ENCODE data around the gene STX4. TPM values are rescaled to one million over a fixed set of nuclear protein-coding genes. Genes with fewer than 3 reads are reported as not detected.
A peak's percentile ranks its signal among the peaks of the same experiment; 100 is the strongest.

Gene STX4
- total RNA-seq, 1 experiment from 2014 or later, result 65.2 TPM

GRCh38 chr16:31005350-31006085 is 27.8 kb upstream of the STX4 start:
- in situ Hi-C loops (cut with HindIII; ENCODE audit: low pct_unique_long_range_greater_than_20kb, low sequenced_read_pairs), result no loop called here

GRCh38 chr16:31006086-31006385 is 27.3 kb upstream of the STX4 start:
- BruUV-seq (replicated peaks), result no TSS peak
- POLR2A ChIA-PET, result no interaction called here

More at GRCh38 chr16:31005350-31006085, 27.8 kb upstream of the STX4 start:
- Histone ChIP-seq H3K27ac (ENCODE audit: low read length) (no peak overlapping the region), H3K36me3 (ENCODE audit: control insufficient read depth, insufficient read depth, low read length) (no peaks in the 10 kb centered on the region), H3K27me3 (ENCODE audit: control insufficient read depth, insufficient read depth, low read length) (no peaks in the 10 kb centered on the region), H3K4me3 (ENCODE audit: low read depth in 2 of 2, low read length in 2 of 2) (no peak overlapping the region), H3K4me1 (ENCODE audit: control insufficient read depth, insufficient read depth, low read length) (peaks cover 6% of the 10 kb centered on the region; the same call in 1 of the 2 replicates), H3K9me3 (ENCODE audit: control insufficient read depth, insufficient read depth, low read depth, low read length) (no peaks in the 10 kb centered on the region)
- no peak for DNase-seq (ENCODE audit: low read depth, low spot score)
- ATAC-seq, result 0 out of 2 replicates have a peak, but pooled peaks have one; percentile 2
- CTCF ChIA-PET, result no interaction called here
- TF ChIP-seq CTCF (IDR thresholded peaks at IDR 0.05), result no peak
- no peak for TF ChIP-seq SIN3A (IDR thresholded peaks at IDR 0.05; ENCODE audit: borderline replicate concordance, insufficient read depth, low read depth, low read length)
- no peak for TF ChIP-seq REST (IDR thresholded peaks at IDR 0.05; ENCODE audit: insufficient read depth in 1 of 2, low read depth in 2 of 2, low read length in 1 of 2)
- no peak for TF ChIP-seq POLR2AphosphoS5 (IDR thresholded peaks at IDR 0.05; ENCODE audit: low read depth, low read length)
- TF ChIP-seq TCF7L2 (IDR thresholded peaks at IDR 0.05; ENCODE audit: low read depth, low read length), result no peak
- BruUV-seq (replicated peaks), result no TSS peak
- intact Hi-C loops (cut with micrococcal nuclease; ENCODE audit: unreplicated experiment), result no loop called here
- POLR2A ChIA-PET, result no interaction called here

More at GRCh38 chr16:31006086-31006385, 27.3 kb upstream of the STX4 start:
- TF ChIP-seq SIN3A (IDR thresholded peaks at IDR 0.05; ENCODE audit: borderline replicate concordance, insufficient read depth, low read depth, low read length), result no peak
- no peak for TF ChIP-seq POLR2AphosphoS5 (IDR thresholded peaks at IDR 0.05; ENCODE audit: low read depth, low read length)
- TF ChIP-seq REST (IDR thresholded peaks at IDR 0.05; ENCODE audit: insufficient read depth in 1 of 2, low read depth in 2 of 2, low read length in 1 of 2), result no peak
- no peak for TF ChIP-seq CTCF (IDR thresholded peaks at IDR 0.05)
- no peak for TF ChIP-seq TCF7L2 (IDR thresholded peaks at IDR 0.05; ENCODE audit: low read depth, low read length)
- intact Hi-C loops (cut with micrococcal nuclease; ENCODE audit: unreplicated experiment) (no loop called here), in situ Hi-C loops (cut with HindIII; ENCODE audit: low pct_unique_long_range_greater_than_20kb, low sequenced_read_pairs) (no loop called here)
- H3K4me3 ChIP-seq (ENCODE audit: low read depth in 2 of 2, low read length in 2 of 2), result no peak overlapping the region
- H3K4me1 ChIP-seq (ENCODE audit: control insufficient read depth, insufficient read depth, low read length), result peaks cover 6% of the 10 kb centered on the region; the same call in 1 of the 2 replicates
- no peak for DNase-seq (ENCODE audit: low read depth, low spot score)
- no peaks in the 10 kb centered on the region for H3K36me3 ChIP-seq (ENCODE audit: control insufficient read depth, insufficient read depth, low read length)
- H3K27me3 ChIP-seq (ENCODE audit: control insufficient read depth, insufficient read depth, low read length), result no peaks in the 10 kb centered on the region
- ATAC-seq, result peak; percentile 18; the same call in 1 of the 2 replicates
- no peak overlapping the region for H3K27ac ChIP-seq (ENCODE audit: low read length)
- H3K9me3 ChIP-seq (ENCODE audit: control insufficient read depth, insufficient read depth, low read depth, low read length), result no peaks in the 10 kb centered on the region
- CTCF ChIA-PET, result interaction anchor here (0.7 kb wide), 1 partner anchor 142 kb away, joined by 5 read pairs; no protein-coding TSS in a partner anchor

All from Panc1 (cell line).